GM21717 (cell line): ENCODE measurements around the gene USP26.
"Not testable (repeated sequence)": the region's sequence is repeated elsewhere in the genome, so short reads cannot be mapped to it uniquely, and the experiment has no call there.

Experiments used
- ATAC-seq: cut with Tn5 transposase; IDR thresholded peaks from one replicate; pipeline ENCODE4 v1.9.1; 2021; ENCODE audit warnings: mild to moderate bottlenecking, moderate library complexity; ENCODE audit not compliant: unreplicated experiment

Gene USP26

GRCh38 chrX:133097031-133097430 is at the start of gene USP26:
TSS of gene USP26 (minus strand) at chrX:133097109. CDS start at chrX:133028220, 68,889 bp downstream.
- ATAC-seq: no peak

- no peak for ATAC-seq
Observed at GRCh38 chrX:133134282-133134681, 37.4 kb upstream of the USP26 start.

GRCh38 chrX:133120406-133120805 is 23.5 kb upstream of the USP26 start:
- no peak for ATAC-seq

GRCh38 chrX:133094098-133094731 is 2.7 kb downstream of the USP26 start:
- no peak for ATAC-seq

GRCh38 chrX:133090236-133090809 is 6.6 kb downstream of the USP26 start:
- no peak for ATAC-seq

GRCh38 chrX:133089411-133089810 is 7.5 kb downstream of the USP26 start:
- no peak for ATAC-seq

GRCh38 chrX:133085785-133086184 is 11.1 kb downstream of the USP26 start:
- ATAC-seq: no peak

- not testable (repeated sequence) for ATAC-seq
Observed at GRCh38 chrX:133085056-133085455, 11.9 kb downstream of the USP26 start.

GRCh38 chrX:133083899-133084298 is 13.0 kb downstream of the USP26 start:
- ATAC-seq: no peak

GRCh38 chrX:133081990-133082389 is 14.9 kb downstream of the USP26 start:
- ATAC-seq: no peak

GRCh38 chrX:133077856-133078255 is 19.1 kb downstream of the USP26 start:
- ATAC-seq: not testable (repeated sequence)

- no peak for ATAC-seq
Observed at GRCh38 chrX:133072566-133072965, 24.3 kb downstream of the USP26 start.

GRCh38 chrX:133068461-133068860 is 28.4 kb downstream of the USP26 start:
- ATAC-seq: no peak

- ATAC-seq: no peak
Observed at GRCh38 chrX:133056341-133056740, 40.6 kb downstream of the USP26 start.

GRCh38 chrX:133054761-133055405 is 42.0 kb downstream of the USP26 start:
- ATAC-seq: no peak

- no peak for ATAC-seq
Observed at GRCh38 chrX:133053861-133054598, 42.9 kb downstream of the USP26 start.

GRCh38 chrX:133048751-133049150 is 48.2 kb downstream of the USP26 start:
- ATAC-seq: no peak

- no peak for ATAC-seq
Observed at GRCh38 chrX:133046601-133047000, 50.3 kb downstream of the USP26 start.

GRCh38 chrX:133045986-133046385 is 50.9 kb downstream of the USP26 start:
- ATAC-seq: no peak

- not testable (repeated sequence) for ATAC-seq
Observed at GRCh38 chrX:133044145-133044786, 52.6 kb downstream of the USP26 start.

- ATAC-seq: no peak
Observed at GRCh38 chrX:133042260-133042659, 54.6 kb downstream of the USP26 start.
